DND-41 (cell line): ENCODE measurements around the gene ZNF8.

Source experiments
- ATAC-seq: fragments of 200-7000 bp; cut with Tn5 transposase; 3 replicates; pipeline ENCODE4 v1.9.1; 2021; ENCODE audit warnings: low read depth; ENCODE audit not compliant: insufficient read depth
- DNase-seq: peaks from one replicate; pipeline ENCODE4 v3.0.0-alpha.2; 2020
- H2AFZ ChIP-seq: 2 replicates; pipeline ENCODE4 v1.6.0; 2012; ENCODE audit warnings: low read depth, low read length
- H3K27ac ChIP-seq: 2 replicates; pipeline ENCODE4 v1.5.1; 2012; ENCODE audit warnings: low read length, inconsistent platforms
- H3K27me3 ChIP-seq: fragments of 200-600 bp; sonication (generic); 2 replicates; pipeline ENCODE4 v1.6.0; 2012; ENCODE audit warnings: low read length, mild to moderate bottlenecking, inconsistent platforms; ENCODE audit not compliant: insufficient read depth, poor library complexity
- H3K36me3 ChIP-seq: 2 replicates; pipeline ENCODE4 v1.5.1; 2012; ENCODE audit warnings: low read length, inconsistent platforms; ENCODE audit not compliant: insufficient read depth
- H3K4me1 ChIP-seq: 2 replicates; pipeline ENCODE4 v1.5.1; 2012; ENCODE audit warnings: mild to moderate bottlenecking, low read length; ENCODE audit not compliant: insufficient read depth
- H3K4me2 ChIP-seq: 2 replicates; pipeline ENCODE4 v1.6.0; 2012; ENCODE audit warnings: mild to moderate bottlenecking, moderate library complexity, low read length, inconsistent platforms; ENCODE audit not compliant: insufficient read depth
- H3K4me3 ChIP-seq, 2 experiments: fragments of 200-600 bp in 1 of 2; shearing (Covaris generic) in 1 of 2; 2 replicates each; pipeline ENCODE4 v1.5.1; 2012 to 2016; ENCODE audit warnings: inconsistent platforms in 2 of 2, low read length in 2 of 2, mild to moderate bottlenecking in 2 of 2, low read depth in 1 of 2, moderate library complexity in 1 of 2
- H3K79me2 ChIP-seq: 2 replicates; pipeline ENCODE4 v1.6.0; 2012; ENCODE audit warnings: low read length, inconsistent platforms; ENCODE audit not compliant: insufficient read depth
- H3K9ac ChIP-seq: 2 replicates; pipeline ENCODE4 v1.6.0; 2012; ENCODE audit warnings: low read depth, mild to moderate bottlenecking, inconsistent platforms, low read length, moderate library complexity
- H3K9me3 ChIP-seq: 2 replicates; pipeline ENCODE4 v1.5.1; 2012; ENCODE audit warnings: low read length, moderate library complexity, mild to moderate bottlenecking, inconsistent platforms; ENCODE audit not compliant: insufficient read depth, severe bottlenecking
- H4K20me1 ChIP-seq: 2 replicates; pipeline ENCODE4 v1.6.0; 2012; ENCODE audit warnings: low read length; ENCODE audit not compliant: insufficient read depth
- CTCF ChIP-seq: IDR thresholded peaks from 2 replicates; pipeline ENCODE4 v1.5.1; 2012; ENCODE audit warnings: borderline replicate concordance, low read length, moderate library complexity, mild to moderate bottlenecking; ENCODE audit not compliant: poor library complexity, severe bottlenecking; ENCODE audit errors: extremely low read depth
- EZH2 ChIP-seq: IDR thresholded peaks from 3 replicates; pipeline ENCODE4 v1.6.1; 2012; ENCODE audit warnings: borderline replicate concordance, low read depth, mild to moderate bottlenecking, moderate library complexity, low read length, inconsistent platforms; ENCODE audit not compliant: severe bottlenecking

ZNF8 gene

DNA sequence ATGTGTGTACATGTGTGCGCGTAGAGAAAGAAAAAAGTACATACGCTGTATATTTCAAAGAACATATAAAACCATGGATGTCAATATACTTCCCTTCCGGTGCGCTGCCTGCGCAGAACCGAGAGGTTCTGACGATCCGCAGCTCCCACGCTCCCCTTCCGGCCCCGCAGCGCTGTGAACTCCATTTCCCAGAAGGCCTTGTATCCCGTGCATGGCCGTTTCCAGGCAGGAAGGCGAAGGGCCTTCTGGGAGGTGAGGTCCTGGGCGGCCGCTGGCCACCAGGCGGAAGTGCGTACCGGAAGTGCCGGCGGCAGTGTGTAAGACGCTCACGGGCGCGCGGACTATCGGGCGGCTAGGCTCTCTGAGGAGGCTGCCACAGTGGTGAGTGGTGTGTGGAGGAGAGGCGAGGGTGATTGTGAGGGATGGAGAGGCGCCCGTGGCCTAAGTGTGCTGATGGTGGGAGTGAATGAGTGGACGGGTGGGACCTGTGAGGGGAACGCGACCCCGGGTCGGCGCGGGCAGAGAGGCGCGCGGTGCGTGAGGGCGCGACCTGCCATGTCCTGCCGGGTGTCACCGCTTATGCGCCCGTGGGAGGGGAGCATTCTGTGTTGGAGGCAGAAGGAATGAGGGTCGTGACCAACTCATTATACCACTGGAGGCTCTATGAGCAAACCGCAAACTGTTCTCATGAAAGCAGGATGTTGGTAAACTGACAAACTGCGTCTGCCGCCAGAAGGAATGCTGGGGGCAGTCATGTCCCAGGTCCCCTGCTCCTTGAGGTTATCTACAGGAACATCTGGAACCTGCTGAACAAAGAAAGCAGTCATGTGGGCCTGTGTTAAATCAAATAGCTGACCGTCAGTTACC lies 26.5 kb downstream of the ZNF8 start, which contains the start of gene ERVK3-1:
Gene ERVK3-1 (plus strand): TSS at position 313 of the 867 bp plus-strand sequence. CDS start 6,792 bp downstream, outside the sequence.
- peak within 1 kb of the TSS; percentile 80 for H3K9ac ChIP-seq
- ATAC-seq (peak; percentile 97), DNase-seq (peak; percentile 97)
- H3K4me2 ChIP-seq = peak within 1 kb of the TSS; percentile 72
- peaks cover 16% of the 10 kb centered on the region; the same call in 1 of the 2 replicates for H4K20me1 ChIP-seq
- peaks cover 71% of the 10 kb centered on the region for H3K79me2 ChIP-seq
- H3K36me3 ChIP-seq = peaks cover 61% of the 10 kb centered on the region
- H3K27ac ChIP-seq = peak within 1 kb of the TSS; percentile 92
- H3K27me3 ChIP-seq = no peaks in the 10 kb centered on the region
- H2AFZ ChIP-seq = peak within 1 kb of the TSS; percentile 90
- H3K4me3 ChIP-seq = peak within 1 kb of the TSS; percentile 50 to 83
- no peaks in the 10 kb centered on the region for H3K9me3 ChIP-seq
- H3K4me1 ChIP-seq = peaks cover 35% of the 10 kb centered on the region
- TF ChIP-seq CTCF = no peak
- TF ChIP-seq EZH2 = no peak

DNA sequence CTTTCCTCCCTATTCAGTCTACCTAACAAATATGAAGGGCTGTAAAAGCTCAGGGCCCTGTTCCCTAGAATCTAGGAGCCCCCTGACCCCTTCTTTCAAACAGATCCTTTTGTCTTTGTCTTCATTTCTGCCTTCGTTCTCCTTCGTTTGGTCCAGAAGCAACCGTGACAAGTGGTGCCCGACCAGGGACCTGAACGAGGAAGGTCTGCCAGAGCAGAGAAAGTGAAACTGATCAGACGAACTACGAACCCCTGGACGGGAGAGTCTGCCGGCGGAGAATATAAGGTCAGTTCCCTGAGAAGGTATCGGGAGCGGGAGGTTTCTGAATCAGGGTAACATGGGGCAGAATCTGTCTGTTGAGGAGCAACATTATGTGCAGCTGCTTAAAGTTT lies 27.2 kb downstream of the ZNF8 start:
- peaks cover 66% of the 10 kb centered on the region for H3K79me2 ChIP-seq
- no peak for TF ChIP-seq CTCF
- H3K4me2 ChIP-seq = peak overlapping the region; percentile 72
- ATAC-seq (no peak), DNase-seq (peak; percentile 38)
- no peaks in the 10 kb centered on the region for H3K9me3 ChIP-seq
- H3K4me3 ChIP-seq = peak overlapping the region; percentile 50 to 83
- peak overlapping the region; percentile 92 for H3K27ac ChIP-seq
- H4K20me1 ChIP-seq = peaks cover 16% of the 10 kb centered on the region; the same call in 1 of the 2 replicates
- peak overlapping the region; percentile 80 for H3K9ac ChIP-seq
- peaks cover 35% of the 10 kb centered on the region for H3K4me1 ChIP-seq
- peaks cover 58% of the 10 kb centered on the region for H3K36me3 ChIP-seq
- H2AFZ ChIP-seq = peak overlapping the region; percentile 90; the same call in 1 of the 2 replicates
- no peaks in the 10 kb centered on the region for H3K27me3 ChIP-seq

GRCh38 chr19:58307736-58308135 lies 29.0 kb downstream of the ZNF8 start:
- ATAC-seq = no peak
- TF ChIP-seq CTCF (no peak), EZH2 (no peak)

More at GRCh38 chr19:58307736-58308135, 29.0 kb downstream of the ZNF8 start:
- H2AFZ ChIP-seq = no peak overlapping the region
- peaks cover 32% of the 10 kb centered on the region for H4K20me1 ChIP-seq
- H3K27me3 ChIP-seq = no peaks in the 10 kb centered on the region
- peaks cover 35% of the 10 kb centered on the region for H3K4me1 ChIP-seq
- H3K27ac ChIP-seq = no peak overlapping the region
- peak overlapping the region; percentile 36; the same call in 1 of the 2 replicates for H3K4me2 ChIP-seq
- no peak overlapping the region for H3K9ac ChIP-seq
- H3K4me3 ChIP-seq = no peak overlapping the region
- peaks cover 69% of the 10 kb centered on the region for H3K36me3 ChIP-seq
- peaks cover 66% of the 10 kb centered on the region for H3K79me2 ChIP-seq
- no peak for DNase-seq
- H3K9me3 ChIP-seq = no peaks in the 10 kb centered on the region
